AG09309 (cell line): ENCODE data around the gene COPS8.

Experiments used
- DNase-seq: peaks from one replicate; pipeline ENCODE4 v3.0.0-alpha.2; 2010; ENCODE audit warnings: low read depth
- H3K4me3 ChIP-seq: 2 replicates; pipeline ENCODE4 v1.5.1; 2011; ENCODE audit warnings: mild to moderate bottlenecking, low read depth, low read length, moderate library complexity; ENCODE audit not compliant: control insufficient read depth
- CTCF ChIP-seq: IDR thresholded peaks from 2 replicates; pipeline ENCODE4 v1.5.1; 2011; ENCODE audit warnings: mild to moderate bottlenecking, low read depth, low read length, inconsistent platforms; ENCODE audit not compliant: insufficient read depth, control insufficient read depth; ENCODE audit errors: missing control alignments

The COPS8 gene

GRCh38 chr2:237122214-237122666, 36.6 kb downstream of the COPS8 start:
- DNase-seq: peak; percentile 59
- no peak overlapping the region for H3K4me3 ChIP-seq
- TF ChIP-seq CTCF: peak; percentile 89

GRCh38 chr2:237124820-237125219, 39.1 kb downstream of the COPS8 start:
- H3K4me3 ChIP-seq: no peak overlapping the region
- no peak for DNase-seq

GRCh38 chr2:237125967-237126366, 40.3 kb downstream of the COPS8 start:
- no peak for TF ChIP-seq CTCF
- no peak for DNase-seq
- no peak overlapping the region for H3K4me3 ChIP-seq

More at GRCh38 chr2:237124820-237125219, 39.1 kb downstream of the COPS8 start:
- TF ChIP-seq CTCF: no peak

GRCh38 chr2:237126519-237127174, 41.0 kb downstream of the COPS8 start:
- no peak overlapping the region for H3K4me3 ChIP-seq
- TF ChIP-seq CTCF: no peak
- DNase-seq: no peak

- peak; percentile 95 for DNase-seq
- peak; percentile 20 for TF ChIP-seq CTCF
- H3K4me3 ChIP-seq: no peak overlapping the region
Observed at GRCh38 chr2:237128026-237128703, 42.5 kb downstream of the COPS8 start.

GRCh38 chr2:237128845-237129592, 43.3 kb downstream of the COPS8 start:
- no peak overlapping the region for H3K4me3 ChIP-seq
- DNase-seq: no peak
- TF ChIP-seq CTCF: no peak
